ENCODE measurements around the gene RASAL3.

DNA sequence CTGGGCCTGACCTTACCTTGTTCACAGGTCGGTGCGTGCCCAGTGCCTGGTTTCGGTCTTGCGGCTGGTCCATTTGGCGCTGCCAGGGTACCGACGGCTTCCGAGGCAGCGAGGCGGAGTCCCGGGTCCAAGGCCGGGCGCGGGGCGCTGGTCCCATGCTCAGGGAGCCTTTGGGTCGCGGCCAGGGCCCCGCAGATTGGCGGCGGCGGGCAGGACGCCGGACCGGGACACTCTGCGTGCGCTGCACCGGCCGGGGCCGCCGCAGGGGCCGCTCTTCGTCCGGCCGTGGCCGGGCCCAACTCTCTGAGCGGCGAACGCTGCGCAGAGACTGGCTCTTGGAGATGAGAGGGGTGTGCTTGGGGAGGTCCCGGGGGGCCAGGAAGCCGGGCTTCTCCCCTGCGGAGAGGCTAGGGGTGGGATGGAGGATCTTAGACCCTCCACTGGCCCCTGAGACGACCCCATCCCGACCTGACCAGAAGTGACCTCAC is 11.2 kb downstream of the RASAL3 start:
- TF ChIP-seq POLR2AphosphoS5 (IDR thresholded peaks at IDR 0.05; ENCODE audit: borderline replicate concordance, low read depth, low read length) (no peak), EZH2 (IDR thresholded peaks at IDR 0.05) (no peak), FOXP2 (optimal IDR thresholded peaks at IDR 0.05; ENCODE audit: control extremely low read depth, extremely low read length, insufficient read depth) (no peak)
